Measurements from ENCODE around the gene APBB2. TPM values are rescaled to one million over a fixed set of nuclear protein-coding genes. Genes with fewer than 3 reads are reported as not detected.

APBB2 gene
- polyA plus RNA-seq, 3 donors: 0.15 to 0.33 TPM; not detected in 1

DNA sequence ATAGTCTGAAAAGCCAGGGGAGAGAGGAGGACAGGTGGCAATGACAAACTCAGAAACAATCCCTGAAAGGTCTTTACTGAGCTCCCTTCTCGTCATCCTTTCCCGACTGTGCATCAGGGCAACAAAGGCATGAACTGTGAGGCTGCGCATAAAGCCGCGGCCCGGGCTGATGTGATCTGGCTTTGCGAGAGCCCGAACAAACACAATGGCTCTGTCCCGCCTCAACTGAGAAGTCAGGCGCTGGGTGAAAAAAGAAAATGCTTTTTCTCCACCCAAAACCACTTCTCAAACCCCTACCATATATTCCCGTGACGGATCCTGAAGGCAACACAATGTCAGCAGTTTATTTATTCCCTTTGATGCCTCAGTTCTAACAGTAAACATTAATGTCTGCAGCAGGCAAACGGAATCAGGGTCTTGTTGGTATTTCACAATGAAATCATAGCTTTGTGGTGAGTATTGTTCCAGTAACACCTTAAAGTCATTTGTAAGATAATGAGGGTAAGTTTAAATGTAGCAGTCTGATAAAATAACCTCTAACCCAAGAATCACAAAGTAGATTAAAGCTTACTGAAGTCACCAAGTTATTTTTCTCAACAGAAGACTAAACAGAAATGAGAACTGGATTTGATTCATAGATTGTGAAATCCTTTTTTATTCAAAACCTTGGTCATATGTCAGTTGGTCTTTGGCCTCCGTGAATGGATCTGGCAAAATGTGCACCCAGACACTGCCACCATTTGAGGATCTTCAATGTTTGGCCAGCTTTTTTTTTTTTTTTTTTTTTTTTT is 67.4 kb downstream of the APBB2 start:
- Mint-ChIP-seq H3K27me3 (ENCODE audit: low read depth in 3 of 3) (peaks cover 1 to 5% (median 2%) of the 10 kb centered on the region in 3 donors), H3K9me3 (peaks cover 0 to 8% (median 2%) of the 10 kb centered on the region in 7 donors), H3K27ac (peak overlapping the region in 2 of 7 donors; percentile 35 to 43), H3K36me3 (no peaks in the 10 kb centered on the region), H3K4me3 (peak overlapping the region; percentile 58 to 61), H3K4me1 (peaks cover 15% of the 10 kb centered on the region)
- peak overlapping the region; percentile 33 for H2AFZ ChIP-seq (ENCODE audit: insufficient read depth, low read depth, low read length, poor library complexity, severe bottlenecking)
- no peaks in the 10 kb centered on the region for H3K79me2 ChIP-seq (ENCODE audit: insufficient read depth, low read length)
- H3K27ac ChIP-seq (ENCODE audit: low read depth in 1 of 2, low read length in 2 of 2): no peak overlapping the region
- H3K9me3 ChIP-seq (replicated peaks in 1 of 2; ENCODE audit: control insufficient read depth in 1 of 2, insufficient read depth in 1 of 2, low read length in 2 of 2): no peaks in the 10 kb centered on the region
- no peaks in the 10 kb centered on the region for H4K20me1 ChIP-seq (ENCODE audit: insufficient read depth, low read length)
- TF ChIP-seq, protein P1, sequence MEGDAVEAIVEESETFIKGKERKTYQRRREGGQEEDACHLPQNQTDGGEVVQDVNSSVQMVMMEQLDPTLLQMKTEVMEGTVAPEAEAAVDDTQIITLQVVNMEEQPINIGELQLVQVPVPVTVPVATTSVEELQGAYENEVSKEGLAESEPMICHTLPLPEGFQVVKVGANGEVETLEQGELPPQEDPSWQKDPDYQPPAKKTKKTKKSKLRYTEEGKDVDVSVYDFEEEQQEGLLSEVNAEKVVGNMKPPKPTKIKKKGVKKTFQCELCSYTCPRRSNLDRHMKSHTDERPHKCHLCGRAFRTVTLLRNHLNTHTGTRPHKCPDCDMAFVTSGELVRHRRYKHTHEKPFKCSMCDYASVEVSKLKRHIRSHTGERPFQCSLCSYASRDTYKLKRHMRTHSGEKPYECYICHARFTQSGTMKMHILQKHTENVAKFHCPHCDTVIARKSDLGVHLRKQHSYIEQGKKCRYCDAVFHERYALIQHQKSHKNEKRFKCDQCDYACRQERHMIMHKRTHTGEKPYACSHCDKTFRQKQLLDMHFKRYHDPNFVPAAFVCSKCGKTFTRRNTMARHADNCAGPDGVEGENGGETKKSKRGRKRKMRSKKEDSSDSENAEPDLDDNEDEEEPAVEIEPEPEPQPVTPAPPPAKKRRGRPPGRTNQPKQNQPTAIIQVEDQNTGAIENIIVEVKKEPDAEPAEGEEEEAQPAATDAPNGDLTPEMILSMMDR (IDR thresholded peaks at IDR 0.05): no peak
- no peak for DNase-seq
- H3K4me3 ChIP-seq (replicated peaks in 1 of 3; ENCODE audit: low read depth in 2 of 3, low read length in 3 of 3): peak overlapping the region in 1 of 3 experiments; percentile 9
- H3K9ac ChIP-seq (ENCODE audit: insufficient read depth, low read length, poor library complexity, severe bottlenecking): peak overlapping the region; percentile 5
- H3K4me1 ChIP-seq (ENCODE audit: control insufficient read depth in 1 of 2, insufficient read depth in 2 of 2, low read length in 2 of 2): no peaks in the 10 kb centered on the region
- H3K27me3 ChIP-seq (ENCODE audit: control insufficient read depth in 2 of 2, insufficient read depth in 2 of 2, low read length in 2 of 2): no peaks in the 10 kb centered on the region
- WGBS (ENCODE audit: insufficient coverage): 63% methylated on average over 7 of the region's 14 CpGs
- peak overlapping the region; percentile 40 for H3K4me2 ChIP-seq (replicated peaks; ENCODE audit: extremely low read depth, low read length, poor library complexity, severe bottlenecking)
- no peaks in the 10 kb centered on the region for H3K36me3 ChIP-seq (replicated peaks in 1 of 2; ENCODE audit: control insufficient read depth in 1 of 2, insufficient read depth in 2 of 2, low read length in 2 of 2)
- intact Hi-C loops (cut with micrococcal nuclease): no loop called here

DNA sequence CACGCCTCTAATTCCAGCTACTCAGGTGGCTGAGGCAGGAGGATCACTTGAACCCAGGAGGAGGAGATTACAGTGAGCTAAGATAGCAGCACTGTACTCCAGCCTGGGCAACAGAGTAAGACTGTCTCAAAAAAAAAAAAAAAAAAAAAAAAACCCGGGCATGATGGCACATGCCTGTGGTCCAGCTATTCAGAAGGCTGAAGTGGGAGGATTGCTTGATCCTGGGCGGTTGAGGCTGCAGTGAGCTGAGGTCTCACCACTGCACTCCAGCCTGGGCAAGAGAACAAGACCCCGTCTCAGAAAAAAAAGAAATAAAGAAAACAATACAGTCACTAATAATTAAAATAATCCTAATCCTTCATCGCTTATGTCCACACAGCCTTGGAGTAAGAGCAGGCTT is 68.1 kb downstream of the APBB2 start:
- intact Hi-C loops (cut with micrococcal nuclease): no loop called here
- Histone ChIP-seq H3K27ac (ENCODE audit: low read depth in 1 of 2, low read length in 2 of 2) (no peak overlapping the region), H3K4me3 (replicated peaks in 1 of 3; ENCODE audit: low read depth in 2 of 3, low read length in 3 of 3) (no peak overlapping the region), H3K9ac (ENCODE audit: insufficient read depth, low read length, poor library complexity, severe bottlenecking) (no peak overlapping the region), H4K20me1 (ENCODE audit: insufficient read depth, low read length) (no peaks in the 10 kb centered on the region), H3K27me3 (ENCODE audit: control insufficient read depth in 2 of 2, insufficient read depth in 2 of 2, low read length in 2 of 2) (no peaks in the 10 kb centered on the region), H3K4me1 (ENCODE audit: control insufficient read depth in 1 of 2, insufficient read depth in 2 of 2, low read length in 2 of 2) (no peaks in the 10 kb centered on the region), H3K9me3 (replicated peaks in 1 of 2; ENCODE audit: control insufficient read depth in 1 of 2, insufficient read depth in 1 of 2, low read length in 2 of 2) (no peaks in the 10 kb centered on the region), H2AFZ (ENCODE audit: insufficient read depth, low read depth, low read length, poor library complexity, severe bottlenecking) (peak overlapping the region; percentile 33), H3K4me2 (replicated peaks; ENCODE audit: extremely low read depth, low read length, poor library complexity, severe bottlenecking) (peak overlapping the region; percentile 40), H3K79me2 (ENCODE audit: insufficient read depth, low read length) (no peaks in the 10 kb centered on the region), H3K36me3 (replicated peaks in 1 of 2; ENCODE audit: control insufficient read depth in 1 of 2, insufficient read depth in 2 of 2, low read length in 2 of 2) (no peaks in the 10 kb centered on the region)
- no peak for DNase-seq
- Mint-ChIP-seq H3K27me3 (ENCODE audit: low read depth in 3 of 3) (peaks cover 0 to 5% (median 0%) of the 10 kb centered on the region in 3 donors), H3K9me3 (peaks cover 0 to 6% (median 3%) of the 10 kb centered on the region in 7 donors), H3K4me3 (peak overlapping the region in 1 of 2 donors; percentile 58), H3K36me3 (peaks cover 0 to 2% of the 10 kb centered on the region in 2 donors), H3K4me1 (peaks cover 15% of the 10 kb centered on the region), H3K27ac (no peak overlapping the region)
- WGBS (ENCODE audit: insufficient coverage): 100% methylated on average over 1 of the region's 5 CpGs
- TF ChIP-seq, protein P1 (IDR thresholded peaks at IDR 0.05): no peak
